Erythroblast (primary cell): ENCODE results near the gene EYS.

ENCODE experiments used
- GATA1 ChIP-seq: IDR thresholded peaks from 2 replicates; pipeline ENCODE4 v1.6.1; 2011; ENCODE audit warnings: low read depth, mild to moderate bottlenecking, control low read depth, low read length, moderate library complexity
- POLR2A ChIP-seq: IDR thresholded peaks from 2 replicates; pipeline ENCODE4 v1.6.1; 2011; ENCODE audit warnings: mild to moderate bottlenecking, low read length

GRCh38 chr6:65064844-65065243, 642.2 kb downstream of the EYS start:
- TF ChIP-seq POLR2A (no peak), GATA1 (no peak)
